ENCODE measurements around the gene CAPS. TPM values are rescaled to one million over a fixed set of nuclear protein-coding genes. Genes with fewer than 3 reads are reported as not detected.
"Not testable (repeated sequence)": the region's sequence is repeated elsewhere in the genome, so short reads cannot be mapped to it uniquely, and the experiment has no call there.

The CAPS gene
- total RNA-seq, 2 experiments from 2014 or later: 2.1 to 2.8 TPM

GRCh38 chr19:5870986-5871394 is 43.1 kb upstream of the CAPS start:
- H3K27me3 Mint-ChIP-seq: no peaks in the 10 kb centered on the region
- intact Hi-C loops (cut with micrococcal nuclease): no loop called here
- H3K36me3 Mint-ChIP-seq (ENCODE audit: low read depth): no peaks in the 10 kb centered on the region
- no peaks in the 10 kb centered on the region for H3K4me1 Mint-ChIP-seq (ENCODE audit: low read depth)
- ChIA-PET CTCF (interaction anchor here (2.4 kb wide), 1 partner anchor 67 kb away, joined by 7 read pairs; no protein-coding TSS in a partner anchor), POLR2A (no interaction called here)
- DNase-seq (no peak), ATAC-seq (no peak)
- H3K4me3 Mint-ChIP-seq: no peak overlapping the region
- H3K27ac Mint-ChIP-seq: no peak overlapping the region
- H3K9me3 Mint-ChIP-seq: no peaks in the 10 kb centered on the region
- TF ChIP-seq, protein P1, sequence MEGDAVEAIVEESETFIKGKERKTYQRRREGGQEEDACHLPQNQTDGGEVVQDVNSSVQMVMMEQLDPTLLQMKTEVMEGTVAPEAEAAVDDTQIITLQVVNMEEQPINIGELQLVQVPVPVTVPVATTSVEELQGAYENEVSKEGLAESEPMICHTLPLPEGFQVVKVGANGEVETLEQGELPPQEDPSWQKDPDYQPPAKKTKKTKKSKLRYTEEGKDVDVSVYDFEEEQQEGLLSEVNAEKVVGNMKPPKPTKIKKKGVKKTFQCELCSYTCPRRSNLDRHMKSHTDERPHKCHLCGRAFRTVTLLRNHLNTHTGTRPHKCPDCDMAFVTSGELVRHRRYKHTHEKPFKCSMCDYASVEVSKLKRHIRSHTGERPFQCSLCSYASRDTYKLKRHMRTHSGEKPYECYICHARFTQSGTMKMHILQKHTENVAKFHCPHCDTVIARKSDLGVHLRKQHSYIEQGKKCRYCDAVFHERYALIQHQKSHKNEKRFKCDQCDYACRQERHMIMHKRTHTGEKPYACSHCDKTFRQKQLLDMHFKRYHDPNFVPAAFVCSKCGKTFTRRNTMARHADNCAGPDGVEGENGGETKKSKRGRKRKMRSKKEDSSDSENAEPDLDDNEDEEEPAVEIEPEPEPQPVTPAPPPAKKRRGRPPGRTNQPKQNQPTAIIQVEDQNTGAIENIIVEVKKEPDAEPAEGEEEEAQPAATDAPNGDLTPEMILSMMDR (IDR thresholded peaks at IDR 0.05): no peak

GRCh38 chr19:5873617-5874199 is 40.3 kb upstream of the CAPS start:
- no peaks in the 10 kb centered on the region for H3K36me3 Mint-ChIP-seq (ENCODE audit: low read depth)
- H3K9me3 Mint-ChIP-seq: no peaks in the 10 kb centered on the region
- TF ChIP-seq, protein P1 (IDR thresholded peaks at IDR 0.05): no peak
- DNase-seq (no peak), ATAC-seq (no peak)
- no peak overlapping the region for H3K27ac Mint-ChIP-seq
- H3K4me1 Mint-ChIP-seq (ENCODE audit: low read depth): no peaks in the 10 kb centered on the region
- no peaks in the 10 kb centered on the region for H3K27me3 Mint-ChIP-seq
- intact Hi-C loops (cut with micrococcal nuclease): no loop called here
- CTCF ChIA-PET: interaction anchor here (0.8 kb wide), 1 partner anchor 70 kb away, joined by 3 read pairs; no protein-coding TSS in a partner anchor
- H3K4me3 Mint-ChIP-seq: no peak overlapping the region
- POLR2A ChIA-PET: no interaction called here

DNA sequence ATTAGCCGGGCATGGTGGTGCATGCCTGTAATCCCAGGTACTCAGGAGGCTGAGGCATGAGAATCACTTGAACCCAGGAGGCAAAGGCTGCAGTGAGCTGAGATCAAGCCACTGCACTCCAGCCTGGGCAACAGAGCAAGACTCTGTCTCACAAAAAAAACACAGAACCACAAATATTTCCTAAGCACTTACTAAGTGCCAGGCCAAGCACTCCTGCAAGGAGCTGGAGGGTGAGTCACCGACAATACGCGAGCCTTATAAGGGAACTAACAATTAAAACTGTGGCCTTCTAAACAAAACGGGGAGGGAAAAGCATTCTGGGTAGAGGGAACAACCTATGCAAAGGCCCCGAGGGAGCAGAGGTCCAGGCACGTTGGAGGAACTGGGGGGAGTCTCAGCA is 39.6 kb upstream of the CAPS start:
- CTCF ChIA-PET; H3K27ac Mint-ChIP-seq; DNase-seq; H3K9me3 Mint-ChIP-seq; ATAC-seq; POLR2A ChIA-PET; H3K4me1 Mint-ChIP-seq (ENCODE audit: low read depth); H3K4me3 Mint-ChIP-seq; H3K36me3 Mint-ChIP-seq (ENCODE audit: low read depth); intact Hi-C loops (cut with micrococcal nuclease); H3K27me3 Mint-ChIP-seq: not testable (repeated sequence)

GRCh38 chr19:5877427-5877826 is 36.6 kb upstream of the CAPS start:
- ChIA-PET CTCF (interaction anchor here (1.1 kb wide), 1 partner anchor 73 kb away, joined by 3 read pairs; the partner anchor contains the start of gene NRTN), POLR2A (no interaction called here)
- no peaks in the 10 kb centered on the region for H3K36me3 Mint-ChIP-seq (ENCODE audit: low read depth)
- no peaks in the 10 kb centered on the region for H3K4me1 Mint-ChIP-seq (ENCODE audit: low read depth)
- H3K27ac Mint-ChIP-seq: no peak overlapping the region
- H3K27me3 Mint-ChIP-seq: peaks cover 10% of the 10 kb centered on the region
- TF ChIP-seq, protein P1 (IDR thresholded peaks at IDR 0.05): no peak
- ATAC-seq: no peak
- no peak overlapping the region for H3K4me3 Mint-ChIP-seq
- intact Hi-C loops (cut with micrococcal nuclease): no loop called here
- DNase-seq: no peak
- no peaks in the 10 kb centered on the region for H3K9me3 Mint-ChIP-seq

DNA sequence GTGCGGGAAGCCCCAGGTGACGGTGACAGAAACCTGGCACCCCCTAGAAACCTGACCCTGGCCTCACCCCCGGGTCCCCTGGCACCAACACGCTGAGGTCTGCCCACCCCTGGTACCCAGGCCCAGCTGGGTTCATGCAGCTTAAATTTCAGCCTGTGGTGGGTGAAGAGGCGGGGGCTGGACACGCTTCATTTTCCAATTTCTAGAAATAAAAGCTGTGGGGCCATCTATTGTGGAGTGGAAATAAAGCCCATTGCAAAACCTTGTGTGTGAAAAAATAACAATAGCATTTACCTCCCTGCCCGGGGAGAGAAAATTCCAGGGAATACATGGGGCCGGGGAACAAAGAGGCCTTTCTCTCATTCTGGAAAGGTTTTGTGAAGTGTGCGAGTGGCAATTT is 36.2 kb upstream of the CAPS start:
- CTCF ChIA-PET: interaction anchor here (1.1 kb wide), 1 partner anchor 74 kb away, joined by 3 read pairs; the partner anchor contains the start of gene NRTN
- Mint-ChIP-seq H3K9me3 (no peaks in the 10 kb centered on the region), H3K4me1 (ENCODE audit: low read depth) (no peaks in the 10 kb centered on the region), H3K4me3 (no peak overlapping the region), H3K27me3 (peaks cover 10% of the 10 kb centered on the region), H3K36me3 (ENCODE audit: low read depth) (no peaks in the 10 kb centered on the region), H3K27ac (no peak overlapping the region)
- ATAC-seq (no peak), DNase-seq (no peak)
- POLR2A ChIA-PET: no interaction called here
- intact Hi-C loops (cut with micrococcal nuclease): no loop called here
- TF ChIP-seq, protein P1 (IDR thresholded peaks at IDR 0.05): no peak

Data from activated CD8-positive, alpha-beta T cell treated with anti-CD3 and anti-CD28 coated beads for 36 hours (primary cell).